T-helper 17 cell (primary cell): ENCODE results near the gene GHITM. TPM values are rescaled to one million over a fixed set of nuclear protein-coding genes. Genes with fewer than 3 reads are reported as not detected.
"Not testable (repeated sequence)": the region's sequence is repeated elsewhere in the genome, so short reads cannot be mapped to it uniquely, and the experiment has no call there.

Experiments
- ATAC-seq: fragments of 150-1000 bp; cut with Tn5 transposase; 2 replicates; pipeline ENCODE4 v1.10.0; 2021; ENCODE audit warnings: mild to moderate bottlenecking, moderate library complexity
- DNase-seq, 3 donors: peaks; one replicate each; pipeline versions ENCODE4 v3.0.0 to v3.0.0-alpha.2; 2020 to 2021
- H3K9me3 ChIP-seq: one replicate; pipeline ENCODE4 v1.7.0; 2013; ENCODE audit warnings: low read length, mild to moderate bottlenecking; ENCODE audit not compliant: control insufficient read depth, poor library complexity, severe bottlenecking
- H3K27ac Mint-ChIP-seq: one replicate; pipeline ENCODE4 v1.8.0; 2022; ENCODE audit warnings: mild to moderate bottlenecking, moderate library complexity, mixed read lengths
- H3K27me3 Mint-ChIP-seq: one replicate; pipeline ENCODE4 v1.8.0; 2022; ENCODE audit warnings: mixed read lengths
- H3K36me3 Mint-ChIP-seq: one replicate; pipeline ENCODE4 v1.8.0; 2022; ENCODE audit warnings: low read depth, mixed read lengths
- H3K4me1 Mint-ChIP-seq: one replicate; pipeline ENCODE4 v1.8.0; 2022; ENCODE audit warnings: mild to moderate bottlenecking, mixed read lengths
- H3K4me3 Mint-ChIP-seq: one replicate; pipeline ENCODE4 v1.8.0; 2022; ENCODE audit warnings: mild to moderate bottlenecking, moderate library complexity, mixed read lengths
- total RNA-seq, 4 donors: library from RNA in 2 of 4; stranded (reverse) in 2 of 4; gene quantifications; one replicate each; pipeline ENCODE4 v1.2.3 and lab custom pipeline; 2022 to 2026

GHITM gene
- total RNA-seq, 2 donors from 2014 or later = 72.6 to 72.9 TPM

DNA sequence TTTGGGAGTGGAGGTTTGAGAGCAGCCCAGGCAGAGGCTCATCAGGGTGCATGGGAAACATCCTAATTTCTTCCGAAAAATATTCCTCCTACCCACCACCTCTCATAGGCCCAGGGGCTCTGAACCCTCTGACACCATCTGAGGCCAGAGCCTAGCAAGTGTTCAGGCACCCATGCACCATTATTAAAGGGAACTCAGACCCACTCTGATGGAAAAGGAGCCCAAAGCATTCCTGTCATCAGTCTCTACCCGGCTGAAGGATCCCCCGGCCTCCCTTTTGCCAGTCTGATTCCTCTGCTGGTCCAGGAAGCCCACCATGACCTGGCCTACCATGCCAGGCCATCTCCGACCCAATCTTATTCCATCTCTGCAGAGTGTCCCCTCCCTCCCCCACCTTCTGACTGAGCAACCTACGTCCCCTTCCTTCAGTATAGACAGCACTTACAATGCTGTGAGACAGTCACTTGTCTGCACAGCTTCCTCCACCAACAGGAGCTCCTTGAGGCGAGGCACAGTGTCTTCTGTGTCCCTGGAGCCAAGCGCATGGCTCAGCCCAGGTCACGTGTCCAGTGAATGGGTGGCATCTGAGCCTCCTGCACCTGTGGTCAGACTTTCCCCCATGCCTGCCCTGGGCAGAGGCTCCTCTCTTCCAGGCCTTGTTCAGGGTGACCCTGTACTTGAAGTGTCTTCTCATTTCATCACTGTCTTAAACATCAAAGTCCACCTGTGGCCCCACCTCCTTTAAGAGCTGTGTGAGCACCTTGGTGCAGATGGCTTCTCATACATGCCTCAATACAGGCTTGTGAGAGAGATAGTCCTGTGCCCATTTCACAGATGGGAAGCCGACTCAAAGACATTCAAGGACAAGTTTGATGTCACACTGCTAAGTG, 33.4 kb downstream of the GHITM start:
- DNase-seq (no peak), ATAC-seq (no peak)
- no peaks in the 10 kb centered on the region for H3K9me3 ChIP-seq
- Mint-ChIP-seq H3K4me3 (no peak overlapping the region), H3K27ac (peak overlapping the region; percentile 51), H3K27me3 (peaks cover 4% of the 10 kb centered on the region), H3K36me3 (no peaks in the 10 kb centered on the region), H3K4me1 (peaks cover 5% of the 10 kb centered on the region)

DNA sequence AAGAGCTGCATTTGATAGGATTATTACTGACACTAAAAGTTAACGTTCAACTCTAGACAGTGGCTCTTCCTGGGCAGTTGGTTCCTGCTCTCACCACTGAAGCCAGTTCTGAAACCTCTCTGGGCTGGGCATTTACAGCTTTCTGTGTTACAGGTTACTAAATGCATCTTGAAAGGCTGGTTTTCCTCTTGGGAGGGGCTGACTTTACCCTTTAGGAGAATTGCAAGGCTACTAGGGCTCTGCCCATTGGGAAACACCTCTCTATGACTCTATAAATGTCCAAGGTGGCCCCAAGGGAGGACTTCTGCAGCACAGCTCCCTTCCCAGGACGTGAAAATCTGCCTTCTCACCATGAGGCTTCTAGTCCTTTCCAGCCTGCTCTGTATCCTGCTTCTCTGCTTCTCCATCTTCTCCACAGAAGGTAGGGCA, 34.2 kb downstream of the GHITM start, which contains the start of gene GPR15LG:
TSS of gene GPR15LG (plus strand) at position 301 of the 429 bp plus-strand sequence. CDS start at position 352, 51 bp downstream.
- DNase-seq (no peak), ATAC-seq (no peak)
- peaks cover 5% of the 10 kb centered on the region for H3K4me1 Mint-ChIP-seq
- no peak within 1 kb of the TSS for H3K4me3 Mint-ChIP-seq
- no peaks in the 10 kb centered on the region for H3K36me3 Mint-ChIP-seq
- peaks cover 4% of the 10 kb centered on the region for H3K27me3 Mint-ChIP-seq
- peak within 1 kb of the TSS; percentile 51 for H3K27ac Mint-ChIP-seq
- no peaks in the 10 kb centered on the region for H3K9me3 ChIP-seq

DNA sequence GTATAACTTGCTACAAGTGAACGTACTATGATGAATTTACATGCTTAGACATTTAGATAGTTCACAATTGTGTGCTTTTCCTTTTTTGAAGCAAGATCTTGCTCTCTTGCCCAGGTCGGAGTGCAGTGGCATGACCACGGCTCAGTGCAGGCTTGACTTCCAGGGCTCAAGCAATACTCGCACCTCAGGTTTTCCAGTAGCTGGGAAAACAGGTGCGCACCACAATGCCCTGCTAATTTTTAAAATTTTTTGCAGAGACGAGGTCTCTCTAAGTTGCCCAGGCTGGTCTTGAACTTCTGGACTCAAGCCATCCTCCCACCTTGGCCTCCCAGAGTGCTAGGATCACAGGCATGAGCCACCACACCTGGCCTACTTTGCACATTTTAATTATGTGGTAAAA, 36.1 kb downstream of the GHITM start:
- peaks cover 5% of the 10 kb centered on the region for H3K4me1 Mint-ChIP-seq
- DNase-seq (no peak), ATAC-seq (no peak)
- no peaks in the 10 kb centered on the region for H3K9me3 ChIP-seq
- no peak overlapping the region for H3K4me3 Mint-ChIP-seq
- H3K27ac Mint-ChIP-seq = no peak overlapping the region
- peaks cover 4% of the 10 kb centered on the region for H3K27me3 Mint-ChIP-seq
- no peaks in the 10 kb centered on the region for H3K36me3 Mint-ChIP-seq

DNA sequence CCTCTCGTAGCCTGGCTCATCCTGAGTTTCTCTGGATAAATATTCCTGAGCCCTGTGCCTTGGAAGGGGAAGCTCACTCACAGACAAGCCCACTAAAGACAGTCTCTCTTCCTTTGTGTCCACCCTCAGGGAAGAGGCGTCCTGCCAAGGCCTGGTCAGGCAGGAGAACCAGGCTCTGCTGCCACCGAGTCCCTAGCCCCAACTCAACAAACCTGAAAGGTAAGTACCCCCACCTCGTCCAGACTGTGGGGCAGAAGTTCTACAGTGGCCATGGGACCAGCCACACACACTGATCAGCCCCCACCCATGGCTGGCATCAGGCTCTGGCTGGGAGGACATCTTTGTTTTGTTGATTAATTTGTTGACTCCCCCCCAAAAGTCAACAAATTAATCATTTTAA, 37.0 kb downstream of the GHITM start:
- Mint-ChIP-seq H3K27me3 (peaks cover 4% of the 10 kb centered on the region), H3K36me3 (no peaks in the 10 kb centered on the region), H3K4me3 (peak overlapping the region; percentile 33), H3K4me1 (peaks cover 5% of the 10 kb centered on the region), H3K27ac (no peak overlapping the region)
- no peak for DNase-seq
- ATAC-seq = no peak
- H3K9me3 ChIP-seq = no peaks in the 10 kb centered on the region

DNA sequence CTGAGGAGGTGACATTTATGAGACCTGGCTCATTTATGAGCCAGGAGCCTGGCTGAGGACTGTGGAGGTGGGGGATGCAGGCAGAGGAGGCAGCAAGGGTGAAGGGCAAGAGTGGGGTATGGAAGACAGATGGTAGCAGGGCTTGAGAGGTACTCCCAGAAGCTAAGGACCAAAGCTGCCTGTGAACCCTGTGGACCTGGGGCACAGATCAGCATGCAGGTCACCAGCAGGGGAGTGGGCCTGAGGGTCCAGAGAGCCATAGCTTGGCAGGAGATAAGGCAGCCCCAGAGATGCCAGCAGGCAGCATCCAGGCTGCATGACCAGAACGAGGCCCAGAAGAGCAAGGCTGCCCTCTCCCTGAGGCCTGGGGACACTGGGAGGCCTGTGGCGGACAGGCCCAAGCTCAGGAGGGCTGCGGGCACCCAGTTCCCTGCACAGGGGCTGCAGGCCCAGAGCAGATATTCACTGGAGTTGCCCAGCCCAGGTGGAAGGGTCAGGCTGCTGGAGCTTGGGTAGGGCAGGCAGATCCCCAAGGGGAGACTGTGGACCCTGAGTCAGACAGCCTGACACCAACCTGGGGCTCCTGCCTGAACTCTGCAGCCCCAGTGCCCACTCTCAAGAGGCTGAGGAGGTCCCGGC, 37.6 kb downstream of the GHITM start:
- Mint-ChIP-seq H3K27ac (no peak overlapping the region), H3K27me3 (peaks cover under 1% of the 10 kb centered on the region), H3K36me3 (no peaks in the 10 kb centered on the region), H3K4me1 (peaks cover 5% of the 10 kb centered on the region), H3K4me3 (peak overlapping the region; percentile 33)
- H3K9me3 ChIP-seq = no peaks in the 10 kb centered on the region
- no peak for DNase-seq
- no peak for ATAC-seq

DNA sequence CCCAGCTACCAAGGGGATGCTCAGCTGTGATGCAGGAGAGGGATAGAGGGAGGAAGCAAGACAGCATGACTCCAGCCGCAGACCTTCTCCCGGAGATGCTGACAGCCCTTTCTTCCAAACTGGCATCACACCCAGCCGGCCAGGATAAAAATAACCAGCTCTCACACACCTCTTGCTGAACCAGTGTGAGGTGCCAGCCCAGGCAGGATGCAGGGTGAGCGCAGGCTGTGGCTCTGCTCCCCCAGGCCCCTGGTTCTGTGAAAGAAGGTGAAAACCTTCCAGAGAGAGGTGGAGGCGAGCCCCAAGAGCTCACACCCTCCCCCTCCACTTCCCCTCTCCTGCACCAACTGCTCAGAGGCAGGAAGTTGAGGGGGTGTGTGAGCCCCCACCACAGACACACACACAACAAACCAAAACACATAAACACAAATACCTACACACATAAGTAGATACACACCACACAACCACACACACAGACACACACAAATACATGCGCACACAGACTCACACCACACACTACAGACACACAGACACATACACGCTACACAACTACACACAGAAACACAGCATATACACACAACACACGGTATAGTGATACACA, 38.3 kb downstream of the GHITM start:
- peak; percentile 73 for ATAC-seq
- peaks cover 5% of the 10 kb centered on the region for H3K4me1 Mint-ChIP-seq
- no peak overlapping the region for H3K27ac Mint-ChIP-seq
- H3K4me3 Mint-ChIP-seq = no peak overlapping the region
- no peaks in the 10 kb centered on the region for H3K36me3 Mint-ChIP-seq
- no peaks in the 10 kb centered on the region for H3K27me3 Mint-ChIP-seq
- no peak for DNase-seq
- H3K9me3 ChIP-seq = no peaks in the 10 kb centered on the region

DNA sequence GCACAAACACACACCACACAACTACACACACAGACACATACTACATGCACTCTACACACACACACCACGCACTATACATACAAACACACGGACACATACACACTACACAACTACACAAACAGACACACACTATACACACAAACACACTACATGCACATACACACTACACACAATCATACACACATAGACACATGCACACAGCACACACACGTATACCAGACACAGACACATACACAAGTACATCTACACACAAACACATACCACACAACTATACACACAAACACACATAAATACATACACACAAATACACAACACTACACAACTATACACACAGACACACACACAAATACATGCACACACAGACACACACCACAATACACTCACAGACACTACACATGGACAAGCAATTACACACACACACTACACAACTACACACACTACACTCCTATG, 38.9 kb downstream of the GHITM start:
- no peaks in the 10 kb centered on the region for H3K27me3 Mint-ChIP-seq
- H3K9me3 ChIP-seq = no peaks in the 10 kb centered on the region
- H3K36me3 Mint-ChIP-seq = no peaks in the 10 kb centered on the region
- no peak overlapping the region for H3K4me3 Mint-ChIP-seq
- DNase-seq (no peak), ATAC-seq (no peak)
- no peak overlapping the region for H3K27ac Mint-ChIP-seq
- H3K4me1 Mint-ChIP-seq = peaks cover 5% of the 10 kb centered on the region

DNA sequence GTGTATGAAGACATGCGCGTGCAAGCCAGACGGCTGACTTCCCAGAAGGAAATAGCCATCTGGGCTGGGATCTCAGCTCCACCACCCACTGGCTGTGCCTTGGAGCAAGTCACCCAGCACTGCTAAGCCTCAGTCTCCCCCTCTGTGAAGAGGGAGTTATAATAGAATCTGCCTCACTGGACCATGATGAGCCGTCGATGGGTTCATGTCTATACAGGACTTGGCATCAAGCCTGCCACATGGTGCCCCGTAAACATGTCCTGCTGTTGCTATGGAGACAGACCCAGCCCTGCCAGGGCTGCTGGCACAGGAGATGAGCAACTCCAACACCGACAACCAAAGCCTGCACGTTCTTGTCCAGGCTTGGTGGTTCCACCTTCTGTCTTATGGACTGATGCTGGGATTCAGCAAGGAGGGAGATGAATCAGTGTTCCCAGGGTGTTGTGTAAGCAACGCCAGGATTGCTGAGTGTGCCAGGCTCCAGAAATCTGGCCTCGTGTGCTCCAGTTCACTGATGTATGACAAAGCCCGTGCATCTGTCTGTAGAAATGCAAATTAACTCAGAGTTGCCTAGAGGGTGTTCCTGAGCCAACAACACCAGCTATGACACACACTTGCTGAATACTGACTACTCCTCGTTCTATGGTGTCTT, 39.9 kb downstream of the GHITM start:
- peak in 1 of 3 donors; percentile 15 for DNase-seq
- H3K9me3 ChIP-seq = no peaks in the 10 kb centered on the region
- no peak overlapping the region for H3K27ac Mint-ChIP-seq
- no peaks in the 10 kb centered on the region for H3K27me3 Mint-ChIP-seq
- no peaks in the 10 kb centered on the region for H3K36me3 Mint-ChIP-seq
- no peak overlapping the region for H3K4me3 Mint-ChIP-seq
- H3K4me1 Mint-ChIP-seq = peaks cover 5% of the 10 kb centered on the region
- ATAC-seq = peak; percentile 72

DNA sequence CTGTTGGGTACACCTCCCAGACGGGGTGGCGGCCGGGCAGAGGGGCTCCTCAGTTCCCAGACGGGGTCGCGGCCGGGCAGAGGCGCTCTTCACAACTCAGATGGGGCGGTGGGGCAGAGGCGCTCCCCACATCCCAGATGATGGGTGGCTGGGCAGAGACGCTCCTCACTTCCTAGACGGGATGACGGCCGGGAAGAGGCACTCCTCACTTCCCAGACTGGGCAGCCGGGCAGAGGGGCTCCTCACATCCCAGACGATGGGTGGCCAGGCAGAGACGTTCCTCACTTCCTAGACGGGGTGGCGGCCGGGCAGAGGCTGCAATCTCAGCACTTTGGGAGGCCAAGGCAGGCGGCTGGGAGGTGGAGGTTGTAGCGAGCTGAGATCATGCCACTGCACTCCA, 41.1 kb downstream of the GHITM start:
- H3K27ac Mint-ChIP-seq, H3K4me3 Mint-ChIP-seq, DNase-seq, H3K27me3 Mint-ChIP-seq, ATAC-seq, H3K4me1 Mint-ChIP-seq, H3K9me3 ChIP-seq, H3K36me3 Mint-ChIP-seq: not testable (repeated sequence)

DNA sequence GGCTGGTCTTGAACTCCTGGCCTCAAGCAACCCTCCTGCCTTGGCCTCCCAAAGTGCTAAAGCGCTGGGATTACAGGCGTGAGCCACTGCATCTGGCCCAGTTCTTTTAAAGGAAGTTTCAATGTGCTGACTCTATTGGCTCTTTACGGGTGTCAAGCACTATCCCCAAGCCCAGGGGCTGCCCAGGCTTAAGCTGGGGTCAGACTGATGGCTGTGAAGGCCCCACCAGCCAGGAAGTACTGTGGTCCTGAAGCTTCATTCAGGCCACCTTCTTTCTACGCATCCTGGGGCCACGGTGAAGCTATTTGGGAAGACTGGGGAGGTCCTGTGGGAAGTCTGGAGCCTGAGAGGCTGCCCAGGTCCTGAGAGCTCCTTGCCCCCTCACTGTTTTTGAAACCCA, 42.3 kb downstream of the GHITM start:
- DNase-seq (no peak), ATAC-seq (no peak)
- no peak overlapping the region for H3K4me3 Mint-ChIP-seq
- no peaks in the 10 kb centered on the region for H3K36me3 Mint-ChIP-seq
- no peak overlapping the region for H3K27ac Mint-ChIP-seq
- H3K27me3 Mint-ChIP-seq = no peaks in the 10 kb centered on the region
- peaks cover 3% of the 10 kb centered on the region for H3K4me1 Mint-ChIP-seq
- H3K9me3 ChIP-seq = no peaks in the 10 kb centered on the region

DNA sequence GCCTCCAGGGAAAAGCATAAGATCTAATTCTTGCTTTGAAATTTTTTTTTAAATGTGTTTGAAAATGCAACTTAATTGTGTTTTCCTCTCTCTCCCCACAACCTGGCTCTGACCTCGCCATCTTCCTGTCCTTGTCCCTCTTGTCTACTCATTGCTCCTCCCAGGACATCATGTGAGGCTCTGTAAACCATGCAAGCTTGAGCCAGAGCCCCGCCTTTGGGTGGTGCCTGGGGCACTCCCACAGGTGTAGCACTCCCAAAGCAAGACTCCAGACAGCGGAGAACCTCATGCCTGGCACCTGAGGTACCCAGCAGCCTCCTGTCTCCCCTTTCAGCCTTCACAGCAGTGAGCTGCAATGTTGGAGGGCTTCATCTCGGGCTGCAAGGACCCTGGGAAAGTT, 45.2 kb downstream of the GHITM start:
- DNase-seq (no peak), ATAC-seq (no peak)
- Mint-ChIP-seq H3K27me3 (no peaks in the 10 kb centered on the region), H3K4me1 (no peaks in the 10 kb centered on the region), H3K36me3 (no peaks in the 10 kb centered on the region), H3K27ac (peak overlapping the region; percentile 27), H3K4me3 (no peak overlapping the region)
- no peaks in the 10 kb centered on the region for H3K9me3 ChIP-seq

DNA sequence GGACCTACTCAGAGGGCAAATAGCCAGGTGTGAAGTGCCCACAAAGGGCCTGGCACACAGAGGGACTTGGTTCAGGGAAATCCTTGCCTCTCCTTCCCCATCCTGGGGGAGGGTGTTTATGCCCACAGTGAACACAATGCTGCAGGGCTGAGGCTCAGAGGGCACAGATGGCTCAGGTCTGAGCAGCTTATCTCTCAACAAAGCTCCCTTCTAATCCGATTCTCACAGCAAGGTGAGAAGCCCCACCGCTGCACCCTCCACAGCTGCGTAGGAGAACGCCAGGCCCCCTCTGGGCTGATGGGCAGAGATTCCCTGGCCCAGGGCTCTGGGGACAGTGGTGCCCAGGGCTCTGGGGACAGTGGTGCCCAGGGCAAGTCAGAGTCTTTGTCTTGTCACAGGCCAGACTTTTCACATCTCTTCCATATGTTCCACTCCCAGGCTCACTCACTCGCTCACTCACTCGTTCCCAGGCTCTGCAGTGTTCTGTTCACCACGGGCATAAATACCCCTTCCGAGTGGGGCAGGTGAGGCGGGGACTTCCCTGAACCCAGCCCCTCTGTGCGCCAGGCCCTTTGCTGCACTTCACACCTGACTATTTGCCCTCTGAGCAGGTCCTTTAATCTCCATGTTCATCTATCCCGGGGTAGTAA, 46.3 kb downstream of the GHITM start:
- DNase-seq = no peak
- H3K4me1 Mint-ChIP-seq = peaks cover 4% of the 10 kb centered on the region
- ATAC-seq = no peak
- no peaks in the 10 kb centered on the region for H3K9me3 ChIP-seq
- no peaks in the 10 kb centered on the region for H3K27me3 Mint-ChIP-seq
- no peaks in the 10 kb centered on the region for H3K36me3 Mint-ChIP-seq
- no peak overlapping the region for H3K4me3 Mint-ChIP-seq
- no peak overlapping the region for H3K27ac Mint-ChIP-seq
